Epidermal melanocyte (primary cell): ENCODE data around the gene COMT.
"Not testable (repeated sequence)": the region's sequence is repeated elsewhere in the genome, so short reads cannot be mapped to it uniquely, and the experiment has no call there.

Experiments used
- DNase-seq: peaks from one replicate; pipeline ENCODE4 v3.0.0; 2011; ENCODE audit warnings: low spot score; ENCODE audit not compliant: insufficient read length

COMT gene

GRCh38 chr22:19907902-19908301, 33.7 kb upstream of the COMT start:
- not testable (repeated sequence) for DNase-seq

- peak; percentile 89 for DNase-seq
Observed at GRCh38 chr22:19909350-19910179, 32.0 kb upstream of the COMT start.

GRCh38 chr22:19910180-19910744, 31.3 kb upstream of the COMT start:
- no peak for DNase-seq

- DNase-seq: no peak
Observed at GRCh38 chr22:19911540-19912270, 29.9 kb upstream of the COMT start.

- DNase-seq: no peak
Observed at GRCh38 chr22:19912271-19912999, 29.1 kb upstream of the COMT start.

GRCh38 chr22:19913337-19913936, 28.1 kb upstream of the COMT start:
- no peak for DNase-seq

GRCh38 chr22:19914201-19914943, 27.2 kb upstream of the COMT start:
- DNase-seq: no peak

- DNase-seq: no peak
Observed at GRCh38 chr22:19915287-19915954, 26.2 kb upstream of the COMT start.

- no peak for DNase-seq
Observed at GRCh38 chr22:19916006-19916405, 25.6 kb upstream of the COMT start.

GRCh38 chr22:19916941-19917340, 24.6 kb upstream of the COMT start:
- no peak for DNase-seq

GRCh38 chr22:19917389-19918138, 24.0 kb upstream of the COMT start:
- no peak for DNase-seq

GRCh38 chr22:19918332-19919106, 23.1 kb upstream of the COMT start:
- DNase-seq: no peak

GRCh38 chr22:19919701-19920363, 21.7 kb upstream of the COMT start:
- no peak for DNase-seq

GRCh38 chr22:19921544-19922081, 20.0 kb upstream of the COMT start:
- no peak for DNase-seq

- no peak for DNase-seq
Observed at GRCh38 chr22:19923914-19924513, 17.6 kb upstream of the COMT start.

GRCh38 chr22:19926028-19926427, 15.5 kb upstream of the COMT start:
- DNase-seq: not testable (repeated sequence)

- no peak for DNase-seq
Observed at GRCh38 chr22:19927696-19928095, 13.9 kb upstream of the COMT start.
